Ishikawa (cell line): Measurements from ENCODE around the gene SLC26A6.

ENCODE experiments used
- EGR1 ChIP-seq: IDR thresholded peaks from 2 replicates; pipeline ENCODE4 v1.6.1; 2012
- EP300 ChIP-seq: IDR thresholded peaks from 2 replicates; pipeline ENCODE4 v1.6.1; 2012; ENCODE audit warnings: borderline replicate concordance
- NFIC ChIP-seq: IDR thresholded peaks from 2 replicates; pipeline ENCODE4 v1.6.1; 2012
- TAF1 ChIP-seq: IDR thresholded peaks from 2 replicates; pipeline ENCODE4 v1.6.1; 2012; ENCODE audit warnings: low read depth, mild to moderate bottlenecking
- YY1 ChIP-seq: IDR thresholded peaks from 2 replicates; pipeline ENCODE4 v1.6.1; 2012; ENCODE audit warnings: low read depth
- TF ChIP-seq, protein P1 (sequence below): IDR thresholded peaks from 2 replicates; pipeline ENCODE4 v1.6.1; 2012; ENCODE audit warnings: low read depth, mild to moderate bottlenecking

DNA sequence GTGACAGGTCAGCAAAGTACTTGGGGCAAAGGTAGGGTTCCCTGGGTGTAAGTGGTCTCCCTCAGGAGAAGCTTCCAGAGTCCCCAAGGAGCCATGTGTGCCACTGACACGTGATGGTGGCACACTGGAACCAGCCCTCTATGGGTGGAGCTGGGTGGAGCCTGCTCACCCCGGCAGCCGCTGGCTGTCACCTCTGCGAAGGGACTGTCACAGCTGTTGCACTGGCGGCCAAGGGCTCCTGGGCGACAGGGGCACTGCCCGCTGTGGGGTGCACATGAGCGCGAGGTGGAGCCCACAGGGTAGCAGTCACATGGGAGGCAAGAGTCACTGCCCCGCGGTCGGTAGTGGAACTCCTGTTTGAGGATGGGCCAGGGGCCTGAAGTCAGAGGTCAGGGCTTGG, 15.5 kb upstream of the SLC26A6 start:
- TF ChIP-seq EP300: no peak
- TF ChIP-seq, protein P1, sequence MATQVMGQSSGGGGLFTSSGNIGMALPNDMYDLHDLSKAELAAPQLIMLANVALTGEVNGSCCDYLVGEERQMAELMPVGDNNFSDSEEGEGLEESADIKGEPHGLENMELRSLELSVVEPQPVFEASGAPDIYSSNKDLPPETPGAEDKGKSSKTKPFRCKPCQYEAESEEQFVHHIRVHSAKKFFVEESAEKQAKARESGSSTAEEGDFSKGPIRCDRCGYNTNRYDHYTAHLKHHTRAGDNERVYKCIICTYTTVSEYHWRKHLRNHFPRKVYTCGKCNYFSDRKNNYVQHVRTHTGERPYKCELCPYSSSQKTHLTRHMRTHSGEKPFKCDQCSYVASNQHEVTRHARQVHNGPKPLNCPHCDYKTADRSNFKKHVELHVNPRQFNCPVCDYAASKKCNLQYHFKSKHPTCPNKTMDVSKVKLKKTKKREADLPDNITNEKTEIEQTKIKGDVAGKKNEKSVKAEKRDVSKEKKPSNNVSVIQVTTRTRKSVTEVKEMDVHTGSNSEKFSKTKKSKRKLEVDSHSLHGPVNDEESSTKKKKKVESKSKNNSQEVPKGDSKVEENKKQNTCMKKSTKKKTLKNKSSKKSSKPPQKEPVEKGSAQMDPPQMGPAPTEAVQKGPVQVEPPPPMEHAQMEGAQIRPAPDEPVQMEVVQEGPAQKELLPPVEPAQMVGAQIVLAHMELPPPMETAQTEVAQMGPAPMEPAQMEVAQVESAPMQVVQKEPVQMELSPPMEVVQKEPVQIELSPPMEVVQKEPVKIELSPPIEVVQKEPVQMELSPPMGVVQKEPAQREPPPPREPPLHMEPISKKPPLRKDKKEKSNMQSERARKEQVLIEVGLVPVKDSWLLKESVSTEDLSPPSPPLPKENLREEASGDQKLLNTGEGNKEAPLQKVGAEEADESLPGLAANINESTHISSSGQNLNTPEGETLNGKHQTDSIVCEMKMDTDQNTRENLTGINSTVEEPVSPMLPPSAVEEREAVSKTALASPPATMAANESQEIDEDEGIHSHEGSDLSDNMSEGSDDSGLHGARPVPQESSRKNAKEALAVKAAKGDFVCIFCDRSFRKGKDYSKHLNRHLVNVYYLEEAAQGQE: no peak
- no peak for TF ChIP-seq EGR1
- TF ChIP-seq NFIC: no peak
- TF ChIP-seq TAF1: no peak
- TF ChIP-seq YY1: no peak
